Mesendoderm (in vitro differentiated cells): Measurements from ENCODE around the gene PPARG.
"Not testable (repeated sequence)": the region's sequence is repeated elsewhere in the genome, so short reads cannot be mapped to it uniquely, and the experiment has no call there.

Experiments
- DNase-seq: peaks from one replicate; pipeline ENCODE4 v3.0.0; 2013
- H2AK5ac ChIP-seq: 2 replicates; pipeline ENCODE4 v1.6.1; 2013; ENCODE audit warnings: low read length, inconsistent platforms
- H2BK120ac ChIP-seq: 2 replicates; pipeline ENCODE4 v1.6.1; 2013; ENCODE audit warnings: low read depth, mild to moderate bottlenecking, low read length, moderate library complexity, mixed read lengths
- H2BK15ac ChIP-seq: replicated peaks from 2 replicates; pipeline ENCODE4 v1.6.1; 2013; ENCODE audit warnings: low read depth, mild to moderate bottlenecking, moderate library complexity
- H2BK5ac ChIP-seq: 2 replicates; pipeline ENCODE4 v1.6.1; 2013; ENCODE audit warnings: low read length, inconsistent platforms
- H3K18ac ChIP-seq: 2 replicates; pipeline ENCODE4 v1.6.1; 2013; ENCODE audit warnings: mild to moderate bottlenecking, low read length, mixed read lengths
- H3K23ac ChIP-seq: one replicate; pipeline ENCODE4 v1.6.1; 2013; ENCODE audit warnings: low read length
- H3K27ac ChIP-seq: 2 replicates; pipeline ENCODE4 v1.5.1; 2013; ENCODE audit warnings: low read depth, mild to moderate bottlenecking, inconsistent platforms, low read length, moderate library complexity
- H3K27me3 ChIP-seq: 2 replicates; pipeline ENCODE4 v1.6.1; 2013; ENCODE audit warnings: low read length, control low read depth, mild to moderate bottlenecking, inconsistent platforms; ENCODE audit not compliant: insufficient read depth, poor library complexity
- H3K36me3 ChIP-seq: 2 replicates; pipeline ENCODE4 v1.6.1; 2013; ENCODE audit warnings: low read length, inconsistent platforms; ENCODE audit not compliant: control insufficient read depth, insufficient read depth
- H3K4ac ChIP-seq: one replicate; pipeline ENCODE4 v1.6.1; 2013; ENCODE audit warnings: low read depth, mild to moderate bottlenecking, low read length, moderate library complexity
- H3K4me1 ChIP-seq: 2 replicates; pipeline ENCODE4 v1.6.1; 2013; ENCODE audit warnings: low read depth, low read length, inconsistent platforms; ENCODE audit not compliant: control insufficient read depth
- H3K4me2 ChIP-seq: 2 replicates; pipeline ENCODE4 v1.6.1; 2013; ENCODE audit warnings: low read length
- H3K4me3 ChIP-seq: 2 replicates; pipeline ENCODE4 v1.5.1; 2013; ENCODE audit warnings: mild to moderate bottlenecking, low read length
- H3K56ac ChIP-seq: one replicate; pipeline ENCODE4 v1.6.1; 2013; ENCODE audit warnings: low read length
- H3K79me1 ChIP-seq: 2 replicates; pipeline ENCODE4 v1.6.1; 2013; ENCODE audit warnings: low read length, inconsistent platforms
- H3K79me2 ChIP-seq: 2 replicates; pipeline ENCODE4 v1.6.1; 2013; ENCODE audit warnings: mild to moderate bottlenecking, low read length; ENCODE audit not compliant: control insufficient read depth, insufficient read depth
- H3K9ac ChIP-seq: 2 replicates; pipeline ENCODE4 v1.6.1; 2013; ENCODE audit warnings: low read length, inconsistent platforms
- H4K5ac ChIP-seq: one replicate; pipeline ENCODE4 v1.6.1; 2013; ENCODE audit warnings: low read length
- H4K8ac ChIP-seq: one replicate; pipeline ENCODE4 v1.6.1; 2013; ENCODE audit warnings: low read depth, mild to moderate bottlenecking, control low read depth, low read length, moderate library complexity
- WGBS: extraction: QIAGEN DNeasy Blood & Tissue Kit; methylation state at CpG from one replicate; pipeline ENCODE4 v1.1.7; 2013; ENCODE audit warnings: low lambda C conversion rate, missing lambda C conversion rate; ENCODE audit not compliant: insufficient coverage; ENCODE audit errors: extremely low coverage; 5-methylcytosine and 5-hydroxymethylcytosine counted together

Gene PPARG

GRCh38 chr3:12454076-12454815 is 165.4 kb downstream of the PPARG start:
- Histone ChIP-seq H3K9ac (no peak overlapping the region), H3K27me3 (no peaks in the 10 kb centered on the region), H3K18ac (no peak overlapping the region), H3K4me3 (no peak overlapping the region), H2AK5ac (no peak overlapping the region), H2BK15ac (no peak overlapping the region), H3K4me1 (no peaks in the 10 kb centered on the region), H2BK120ac (no peak overlapping the region), H3K4me2 (no peak overlapping the region), H3K79me1 (no peaks in the 10 kb centered on the region), H3K56ac (no peak overlapping the region), H3K27ac (no peak overlapping the region), H3K23ac (no peak overlapping the region), H3K79me2 (no peaks in the 10 kb centered on the region), H3K4ac (no peak overlapping the region), H4K8ac (no peak overlapping the region), H3K36me3 (no peaks in the 10 kb centered on the region), H2BK5ac (no peak overlapping the region), H4K5ac (no peak overlapping the region)
- WGBS: no CpG with 5 or more reads among the region's 6 CpGs
- DNase-seq: no peak

GRCh38 chr3:12454816-12455121 is 165.9 kb downstream of the PPARG start:
- Histone ChIP-seq H3K4me1 (no peaks in the 10 kb centered on the region), H3K79me2 (no peaks in the 10 kb centered on the region), H3K23ac (no peak overlapping the region), H2BK5ac (no peak overlapping the region), H3K79me1 (no peaks in the 10 kb centered on the region), H3K4me2 (no peak overlapping the region), H3K4me3 (no peak overlapping the region), H3K56ac (no peak overlapping the region), H3K27me3 (no peaks in the 10 kb centered on the region), H4K8ac (no peak overlapping the region), H3K9ac (no peak overlapping the region), H3K4ac (no peak overlapping the region), H2BK15ac (no peak overlapping the region), H3K27ac (no peak overlapping the region), H3K18ac (no peak overlapping the region), H4K5ac (no peak overlapping the region), H2BK120ac (no peak overlapping the region), H3K36me3 (no peaks in the 10 kb centered on the region), H2AK5ac (no peak overlapping the region)
- no peak for DNase-seq
- no CpG with 5 or more reads among the region's 2 CpGs for WGBS

GRCh38 chr3:12455740-12456139 is 166.9 kb downstream of the PPARG start:
- no peaks in the 10 kb centered on the region for H3K36me3 ChIP-seq
- H3K23ac ChIP-seq: no peak overlapping the region
- H2BK15ac ChIP-seq: no peak overlapping the region
- no peak overlapping the region for H3K27ac ChIP-seq
- H2BK120ac ChIP-seq: no peak overlapping the region
- no peaks in the 10 kb centered on the region for H3K4me1 ChIP-seq
- no peak overlapping the region for H3K4me3 ChIP-seq
- no peak overlapping the region for H3K18ac ChIP-seq
- DNase-seq: no peak
- H3K27me3 ChIP-seq: no peaks in the 10 kb centered on the region
- no peaks in the 10 kb centered on the region for H3K79me2 ChIP-seq
- no peak overlapping the region for H3K4ac ChIP-seq
- H3K4me2 ChIP-seq: no peak overlapping the region
- H4K8ac ChIP-seq: no peak overlapping the region
- H3K79me1 ChIP-seq: no peaks in the 10 kb centered on the region
- H2BK5ac ChIP-seq: no peak overlapping the region
- H2AK5ac ChIP-seq: no peak overlapping the region
- H3K56ac ChIP-seq: no peak overlapping the region
- no CpG with 5 or more reads among the region's 7 CpGs for WGBS
- no peak overlapping the region for H3K9ac ChIP-seq
- no peak overlapping the region for H4K5ac ChIP-seq

GRCh38 chr3:12456441-12456840 is 167.6 kb downstream of the PPARG start:
- Histone ChIP-seq H3K18ac (no peak overlapping the region), H3K79me1 (no peaks in the 10 kb centered on the region), H3K27ac (no peak overlapping the region), H3K79me2 (no peaks in the 10 kb centered on the region), H3K23ac (no peak overlapping the region), H3K4me2 (no peak overlapping the region), H2BK15ac (no peak overlapping the region), H2BK5ac (no peak overlapping the region), H4K8ac (no peak overlapping the region), H3K36me3 (no peaks in the 10 kb centered on the region), H3K4ac (no peak overlapping the region), H3K56ac (no peak overlapping the region), H3K27me3 (no peaks in the 10 kb centered on the region), H3K4me1 (no peaks in the 10 kb centered on the region), H2AK5ac (no peak overlapping the region), H4K5ac (no peak overlapping the region), H2BK120ac (no peak overlapping the region), H3K9ac (no peak overlapping the region), H3K4me3 (no peak overlapping the region)
- WGBS: no CpG with 5 or more reads among the region's 3 CpGs
- DNase-seq: no peak

DNA sequence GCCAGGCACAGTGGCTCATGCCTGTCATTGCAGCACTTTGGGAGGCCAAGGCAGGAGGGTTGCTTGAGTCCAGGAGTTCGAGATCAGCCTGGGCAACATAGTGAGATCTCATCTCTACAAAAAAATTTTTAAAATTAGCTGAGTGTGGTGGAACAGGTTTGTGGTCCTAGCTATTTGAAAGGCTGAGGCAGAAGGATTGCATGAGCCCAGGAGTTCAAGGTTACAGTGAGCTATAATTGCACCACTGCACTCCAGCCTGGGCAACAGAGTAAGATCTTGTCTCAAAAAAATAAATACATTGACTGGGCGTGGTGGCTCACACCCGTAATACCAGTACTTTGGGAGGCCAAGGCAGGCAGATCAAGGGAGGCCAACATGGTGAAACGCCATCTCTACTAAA is 168.5 kb downstream of the PPARG start:
- H2BK120ac ChIP-seq, H3K4me1 ChIP-seq, H3K4me2 ChIP-seq, H2BK15ac ChIP-seq, H3K4ac ChIP-seq, DNase-seq, H3K79me2 ChIP-seq, H3K4me3 ChIP-seq, H4K5ac ChIP-seq, H3K23ac ChIP-seq, H3K56ac ChIP-seq, H3K27ac ChIP-seq, H2AK5ac ChIP-seq, H3K36me3 ChIP-seq, H3K27me3 ChIP-seq, H3K79me1 ChIP-seq, H4K8ac ChIP-seq, H3K18ac ChIP-seq, H2BK5ac ChIP-seq, H3K9ac ChIP-seq: not testable (repeated sequence)
- WGBS: no CpG with 5 or more reads among the region's 4 CpGs

GRCh38 chr3:12458901-12459300 is 170.0 kb downstream of the PPARG start:
- H2BK120ac ChIP-seq: no peak overlapping the region
- DNase-seq: no peak
- no peak overlapping the region for H3K27ac ChIP-seq
- H2BK5ac ChIP-seq: no peak overlapping the region
- H3K4me1 ChIP-seq: no peaks in the 10 kb centered on the region
- H4K5ac ChIP-seq: no peak overlapping the region
- no peak overlapping the region for H3K4me2 ChIP-seq
- no peak overlapping the region for H3K18ac ChIP-seq
- no peaks in the 10 kb centered on the region for H3K36me3 ChIP-seq
- no peak overlapping the region for H2BK15ac ChIP-seq
- H3K9ac ChIP-seq: no peak overlapping the region
- no peaks in the 10 kb centered on the region for H3K79me2 ChIP-seq
- H3K4ac ChIP-seq: no peak overlapping the region
- H3K23ac ChIP-seq: no peak overlapping the region
- H2AK5ac ChIP-seq: no peak overlapping the region
- no peak overlapping the region for H3K4me3 ChIP-seq
- no CpG with 5 or more reads among the region's 8 CpGs for WGBS
- no peaks in the 10 kb centered on the region for H3K27me3 ChIP-seq
- no peaks in the 10 kb centered on the region for H3K79me1 ChIP-seq
- no peak overlapping the region for H3K56ac ChIP-seq
- H4K8ac ChIP-seq: no peak overlapping the region
